GM21825 (cell line): Measurements from ENCODE around the gene TMSB4X.
"Not testable (repeated sequence)": the region's sequence is repeated elsewhere in the genome, so short reads cannot be mapped to it uniquely, and the experiment has no call there.

Source experiments
- ATAC-seq: cut with Tn5 transposase; IDR thresholded peaks from one replicate; pipeline ENCODE4 v1.9.1; 2021; ENCODE audit warnings: mild to moderate bottlenecking, moderate library complexity; ENCODE audit not compliant: unreplicated experiment

The TMSB4X gene

GRCh38 chrX:12954981-12955380 is 19.9 kb upstream of the TMSB4X start:
- no peak for ATAC-seq

DNA sequence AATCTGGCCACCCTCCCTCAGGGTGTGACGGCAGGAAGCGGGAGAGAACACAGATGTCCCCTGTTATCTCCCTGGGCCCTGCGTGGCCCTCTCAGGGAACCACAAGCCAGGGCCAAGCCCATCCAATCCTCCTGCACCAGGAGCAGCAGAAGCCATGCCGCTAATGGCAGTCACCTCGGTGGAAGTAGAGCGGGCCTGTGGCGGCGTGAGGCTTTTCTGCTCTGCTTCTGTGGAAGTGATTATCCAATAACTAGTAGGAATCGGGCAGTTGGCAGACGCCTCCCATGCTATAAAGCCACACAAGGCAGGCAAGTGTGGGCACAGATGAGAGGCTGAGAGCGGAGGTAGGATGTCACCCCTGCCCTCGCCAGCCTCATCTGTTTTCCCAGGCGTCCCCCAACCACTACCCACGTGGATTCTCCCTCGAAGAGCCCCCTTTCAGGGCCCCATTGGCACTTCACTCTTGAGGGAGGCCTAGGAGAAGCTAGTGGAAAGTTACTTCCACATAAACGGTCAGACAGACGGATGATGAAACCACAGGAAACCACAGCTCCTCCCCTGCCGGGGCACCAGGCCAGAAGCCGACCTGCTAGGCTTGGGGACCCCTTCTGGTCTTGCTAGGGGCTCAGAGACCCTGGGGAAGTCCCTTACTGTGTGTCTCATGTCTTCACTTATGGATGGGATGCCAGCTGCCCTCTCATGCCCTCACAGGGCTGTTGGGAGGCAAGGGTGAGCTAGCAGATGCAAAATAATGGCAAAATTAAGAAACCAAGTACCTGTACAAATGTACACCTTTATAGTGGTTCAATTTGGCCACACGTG is 18.8 kb upstream of the TMSB4X start:
- peak; percentile 43 for ATAC-seq

- peak; percentile 64 for ATAC-seq
Measured at GRCh38 chrX:12956704-12957534, 18.0 kb upstream of the TMSB4X start.

DNA sequence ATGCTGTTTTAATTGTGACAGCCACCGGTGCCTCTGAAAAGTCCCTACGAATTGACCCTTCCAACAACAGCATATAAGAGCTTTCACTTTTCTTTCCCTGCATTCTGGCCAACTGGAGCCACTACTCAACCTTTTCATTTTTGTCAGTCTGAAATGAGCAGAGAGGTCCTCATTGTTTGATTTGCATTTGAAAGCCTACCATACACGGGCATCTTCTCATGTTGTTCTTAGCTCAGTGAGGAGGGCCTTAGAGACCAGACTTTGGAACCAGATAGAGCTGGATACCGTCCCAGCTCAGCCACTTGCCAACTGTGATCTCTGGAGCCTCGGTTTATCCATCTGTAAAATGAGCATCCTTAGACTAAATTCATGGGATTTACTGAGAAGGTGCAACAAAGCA is 16.9 kb upstream of the TMSB4X start:
- ATAC-seq: no peak

- ATAC-seq: no peak
Measured at GRCh38 chrX:12958461-12958860, 16.4 kb upstream of the TMSB4X start.

GRCh38 chrX:12961196-12961718 is 13.7 kb upstream of the TMSB4X start:
- no peak for ATAC-seq

- ATAC-seq: peak; percentile 57
Measured at GRCh38 chrX:12962041-12962504, 12.8 kb upstream of the TMSB4X start.

- ATAC-seq: not testable (repeated sequence)
Measured at GRCh38 chrX:12963210-12963850, 11.6 kb upstream of the TMSB4X start.

- no peak for ATAC-seq
Measured at GRCh38 chrX:12965131-12965940, 9.6 kb upstream of the TMSB4X start.

DNA sequence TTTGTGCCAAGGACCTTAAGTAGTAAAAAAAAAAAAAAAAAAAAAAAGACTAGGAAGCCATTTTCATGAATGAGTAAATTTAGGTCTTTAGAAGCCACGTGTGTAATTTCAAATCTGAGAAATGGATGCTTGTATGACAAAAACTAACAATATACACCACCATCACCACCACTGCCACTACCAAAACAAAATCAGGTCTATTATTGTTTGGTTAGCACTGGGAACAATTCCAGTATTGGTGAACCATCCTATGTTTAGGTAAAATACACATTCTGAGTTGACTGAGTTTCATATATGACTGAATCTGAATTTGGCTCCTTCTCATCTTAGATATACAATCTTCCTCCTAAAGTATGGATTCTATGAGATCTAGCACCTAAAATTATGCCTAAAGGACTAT is 8.8 kb upstream of the TMSB4X start:
- no peak for ATAC-seq

- ATAC-seq: no peak
Measured at GRCh38 chrX:12967711-12968465, 7.0 kb upstream of the TMSB4X start.

DNA sequence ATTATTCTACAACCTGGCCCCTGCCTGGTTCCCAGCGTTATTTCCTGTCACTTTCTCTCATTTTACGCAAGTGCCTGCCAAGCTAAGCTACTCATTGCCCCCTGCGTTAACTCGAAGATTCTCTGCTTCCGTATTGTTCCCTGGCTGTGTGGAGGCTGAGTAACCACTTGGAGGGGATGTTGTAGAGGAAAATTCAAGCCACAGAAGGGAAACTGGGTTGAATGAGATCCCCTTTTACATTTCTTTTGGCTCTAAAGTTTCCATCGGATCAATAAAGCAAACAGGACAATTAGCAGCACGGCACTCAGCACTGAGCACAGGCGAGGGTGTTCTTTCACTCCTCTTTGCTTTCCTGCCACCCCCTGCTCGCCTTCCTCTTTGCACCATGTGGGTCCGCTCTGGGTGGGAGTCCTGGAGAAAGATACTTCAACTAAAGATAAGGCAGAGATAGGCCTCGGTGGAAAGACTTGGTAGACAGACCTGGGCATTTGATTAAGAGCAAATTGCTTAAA is 4.2 kb upstream of the TMSB4X start:
- ATAC-seq: no peak

DNA sequence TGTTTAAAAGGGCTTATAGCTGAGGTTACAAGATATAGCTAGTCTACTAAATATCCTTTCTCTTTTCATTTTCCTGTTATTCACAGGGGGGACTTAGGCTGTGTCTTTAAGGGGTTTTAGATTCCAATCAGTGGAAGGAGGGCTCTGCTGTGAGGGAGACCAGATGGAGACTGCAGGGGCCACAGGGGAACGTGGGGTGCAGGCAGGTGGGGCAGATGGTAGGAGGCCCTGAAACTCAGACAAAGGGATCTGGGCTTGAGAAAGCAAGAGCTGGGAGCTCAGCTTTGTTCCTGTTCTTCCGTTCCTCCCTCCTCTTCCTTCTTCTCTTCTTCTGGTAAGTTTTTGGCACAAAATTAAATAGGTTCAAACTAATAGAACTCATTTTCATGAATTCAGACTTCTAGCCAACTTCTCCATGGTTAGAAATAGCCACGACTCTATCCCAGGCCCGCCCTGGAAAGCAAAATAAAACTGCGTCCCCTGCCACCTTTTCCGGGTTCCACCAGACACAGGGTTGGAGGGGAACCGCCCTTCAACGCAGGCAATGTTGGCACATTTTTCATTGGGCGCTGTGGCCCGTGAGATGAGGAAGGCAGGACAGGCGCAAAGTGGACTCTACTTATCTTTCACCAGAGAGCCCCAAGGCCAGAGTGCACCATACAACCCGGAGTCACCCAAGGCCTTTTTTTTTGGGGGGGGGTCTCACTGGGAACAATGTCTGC is 3.5 kb upstream of the TMSB4X start:
- ATAC-seq: no peak

DNA sequence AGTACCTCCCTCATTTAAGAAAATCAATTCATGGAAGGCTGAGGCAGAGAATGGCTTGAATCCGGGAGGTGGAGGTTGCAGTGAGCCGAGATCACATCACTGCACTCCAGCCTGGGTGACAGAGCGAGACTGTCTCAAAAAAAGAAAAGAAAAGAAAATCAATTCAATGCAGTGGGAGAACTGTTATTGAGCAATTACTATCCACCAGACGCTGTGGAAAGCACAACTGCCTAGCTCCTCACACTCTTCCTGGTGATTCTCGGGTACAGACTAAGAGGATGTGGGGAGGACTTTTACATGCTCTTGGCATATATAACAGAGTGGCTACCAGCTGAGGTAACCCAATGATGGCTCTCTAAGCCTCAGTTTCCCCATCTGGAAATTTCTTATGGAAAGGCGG is 2.7 kb upstream of the TMSB4X start:
- ATAC-seq: no peak

DNA sequence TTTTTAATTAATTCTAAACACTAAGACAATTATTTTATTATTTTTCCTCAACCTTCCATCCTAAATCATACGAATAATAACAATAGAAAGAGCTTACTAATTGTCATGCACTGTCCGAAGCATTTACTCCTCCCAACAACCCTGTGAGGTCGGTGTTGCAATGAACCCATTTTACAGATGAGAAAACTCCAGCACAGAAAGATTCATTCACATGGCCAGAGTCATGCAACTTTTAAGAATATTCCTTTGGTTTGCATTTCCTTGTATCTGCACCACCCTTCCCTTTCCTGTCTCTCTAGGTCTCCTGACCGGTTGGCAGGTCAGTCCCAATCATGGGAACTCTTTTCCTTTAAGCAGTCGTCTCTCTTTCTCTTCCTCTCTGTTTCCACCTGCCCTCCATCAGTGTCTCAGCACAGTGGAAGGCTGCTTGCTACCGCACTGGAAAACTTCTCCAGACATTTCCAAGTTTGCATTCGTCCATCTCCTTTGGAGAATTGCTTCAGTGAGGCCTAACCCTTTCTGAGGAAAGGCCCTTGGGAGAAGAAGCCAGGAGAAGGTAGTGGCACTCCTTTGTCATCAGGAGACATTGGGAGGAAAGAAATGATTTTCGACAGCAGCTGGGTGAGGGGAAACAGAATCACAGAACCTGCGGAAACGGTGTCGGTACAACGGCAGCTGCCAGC is 1.9 kb upstream of the TMSB4X start:
- ATAC-seq: no peak

- no peak for ATAC-seq
Measured at GRCh38 chrX:12973561-12974304, 1.2 kb upstream of the TMSB4X start.

GRCh38 chrX:12974305-12974795 is 560 bp upstream of the TMSB4X start:
- ATAC-seq: no peak

- no peak for ATAC-seq
Measured at GRCh38 chrX:12975670-12975965, 708 bp downstream of the TMSB4X start.
